GM18519 (cell line): ENCODE data around the gene PLA2G4D.

Experiments
- ATAC-seq: cut with Tn5 transposase; IDR thresholded peaks from one replicate; pipeline ENCODE4 v1.9.1; 2021; ENCODE audit warnings: mild to moderate bottlenecking, moderate library complexity; ENCODE audit not compliant: unreplicated experiment, low FRiP score

The PLA2G4D gene

DNA sequence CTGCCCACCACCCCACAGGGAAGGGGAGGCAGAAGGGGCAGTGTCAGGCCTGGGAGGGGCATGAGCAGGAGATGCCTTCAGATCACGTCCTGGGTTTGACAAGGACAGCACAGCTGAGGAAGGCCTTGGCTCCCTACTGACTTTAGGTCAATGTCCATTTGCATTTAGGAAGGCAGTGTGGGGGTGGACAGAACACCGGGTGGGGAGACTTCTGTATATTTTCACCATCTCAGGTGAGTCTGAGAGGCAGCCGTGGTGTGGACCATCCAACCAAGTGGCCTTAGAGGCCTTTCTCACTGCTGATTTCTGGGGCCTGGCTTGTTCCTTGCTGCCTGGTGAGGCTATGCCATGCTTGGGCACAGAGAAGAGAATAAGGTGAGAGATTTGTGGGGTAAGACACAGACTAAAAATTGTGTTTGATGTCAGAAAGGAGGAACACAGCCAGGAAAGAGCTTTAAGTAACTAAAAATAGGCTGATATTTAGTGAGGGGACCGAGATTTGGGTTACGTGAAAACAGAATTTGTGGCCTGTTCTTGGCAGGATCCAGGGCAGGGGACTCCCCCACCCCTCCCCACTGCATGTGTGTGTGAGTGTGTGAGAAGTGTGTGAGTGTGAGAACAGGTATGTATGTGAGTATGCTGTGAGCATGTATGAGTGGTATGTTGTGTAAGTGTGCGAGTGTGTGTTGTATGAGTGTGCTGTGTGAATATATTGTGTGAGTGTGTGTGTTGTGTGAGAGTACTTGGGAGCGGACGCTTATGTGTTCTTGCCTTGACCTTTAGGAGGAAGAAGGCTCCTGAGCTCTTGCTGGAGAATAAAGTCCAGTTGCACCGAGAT, 61.8 kb downstream of the PLA2G4D start:
- no peak for ATAC-seq

DNA sequence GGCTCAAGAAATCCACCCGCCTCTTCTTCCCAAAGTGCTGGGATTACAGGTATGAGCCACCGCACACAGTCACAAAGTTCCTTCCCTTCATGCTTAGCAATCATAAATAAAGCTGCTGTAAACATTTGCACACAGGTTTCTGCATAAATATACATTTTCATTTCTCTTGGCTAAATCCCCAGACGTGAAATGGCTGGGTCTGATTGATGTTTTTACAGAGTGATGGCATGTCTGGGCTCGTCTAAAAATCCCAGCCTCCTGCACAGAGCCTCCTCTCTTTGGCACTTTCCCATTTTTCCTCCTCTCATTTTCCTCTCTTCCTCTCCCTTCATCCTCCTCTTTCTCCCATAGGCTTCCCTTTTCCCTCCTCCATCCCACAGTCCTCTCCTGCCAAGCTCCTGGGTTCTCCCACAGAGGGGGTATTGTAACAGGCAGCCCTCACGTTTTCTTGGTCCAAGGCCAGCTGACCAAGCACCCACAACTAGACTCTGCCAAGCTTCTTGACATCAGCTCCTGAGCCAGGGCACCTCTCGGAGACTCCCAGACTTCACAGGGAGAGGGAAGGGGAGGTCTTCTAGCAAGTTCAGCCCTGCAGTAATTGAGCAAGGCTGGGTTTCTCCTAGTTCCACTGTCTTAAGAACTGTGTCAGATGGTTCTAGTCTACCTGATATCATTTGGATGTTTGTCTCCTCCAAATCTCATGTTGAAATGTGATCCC, 63.0 kb downstream of the PLA2G4D start:
- ATAC-seq = no peak

DNA sequence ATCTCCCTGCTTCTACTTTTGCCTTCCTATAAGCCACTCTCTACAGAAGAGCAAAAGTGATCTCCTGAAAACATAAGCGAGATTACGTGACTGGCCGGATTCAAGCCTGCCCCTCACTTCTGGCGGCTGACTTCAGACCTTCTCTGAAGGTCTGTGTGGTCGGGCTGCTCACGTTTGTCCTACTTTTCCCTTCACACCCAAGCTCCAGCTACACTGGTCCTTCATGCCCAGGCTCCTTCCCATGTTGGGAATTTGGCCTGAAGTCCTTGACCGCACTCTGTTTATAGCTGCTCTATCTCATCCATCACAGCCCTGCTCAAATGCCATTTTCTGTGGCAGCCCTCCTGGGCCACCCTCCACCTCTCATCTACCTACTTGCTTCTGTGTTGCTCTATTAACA, 66.8 kb downstream of the PLA2G4D start:
- ATAC-seq = no peak

DNA sequence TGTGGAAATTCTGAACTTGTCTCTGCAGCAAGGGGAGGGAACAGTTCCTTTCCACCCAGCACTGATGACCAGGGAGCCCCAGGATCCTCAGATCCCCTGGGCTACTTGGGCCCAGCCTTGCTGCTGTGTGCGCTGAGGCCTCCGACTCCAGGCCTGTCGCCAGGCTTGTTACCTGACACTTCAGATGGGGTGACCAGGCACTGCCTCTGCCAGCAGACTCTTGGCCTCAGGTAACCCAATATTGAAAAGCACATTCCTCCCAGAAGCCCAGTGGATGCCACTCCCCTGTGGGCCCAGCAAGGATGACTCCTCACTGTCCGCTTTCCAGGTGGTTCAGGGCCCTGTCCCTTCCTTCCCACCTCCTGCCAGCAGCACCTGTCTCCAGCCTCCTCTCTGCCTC, 70.1 kb downstream of the PLA2G4D start:
- ATAC-seq = no peak

GRCh38 chr15:42021593-42021992, 72.8 kb downstream of the PLA2G4D start:
- no peak for ATAC-seq

DNA sequence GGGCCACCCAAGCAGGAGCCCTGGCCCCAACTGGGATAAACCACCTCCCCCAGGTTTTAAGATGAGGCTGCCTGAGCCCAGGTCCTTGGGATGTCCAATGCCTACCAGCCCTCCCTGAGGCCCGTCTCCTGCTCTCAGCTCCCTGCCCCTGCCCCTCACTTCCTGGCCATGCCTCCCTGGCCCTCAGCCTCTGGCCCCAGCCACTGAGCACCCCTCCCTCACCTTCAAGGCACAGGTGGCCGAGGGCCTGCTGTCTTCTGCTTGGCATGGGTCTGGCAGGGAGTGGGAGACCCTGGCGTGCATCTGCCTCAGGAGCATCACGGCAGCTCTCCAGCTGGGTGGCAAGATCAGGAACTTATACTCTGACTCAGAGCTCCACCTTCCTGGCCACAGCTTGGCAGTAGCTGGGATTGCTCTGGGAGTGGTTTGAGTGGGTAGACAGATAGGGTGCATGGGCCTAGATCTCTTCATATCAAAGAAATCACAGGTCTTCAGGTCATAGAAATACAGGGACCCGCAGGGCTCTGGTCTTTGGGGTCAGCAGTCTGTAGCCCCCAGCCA, 73.6 kb downstream of the PLA2G4D start, which contains the start of gene PLA2G4E:
PLA2G4E (minus strand) TSS at position 330 of the 561 bp plus-strand sequence; CDS start at position 318, 12 bp downstream.
- ATAC-seq = no peak

GRCh38 chr15:42018306-42019224, 75.8 kb downstream of the PLA2G4D start:
- no peak for ATAC-seq
